ENCODE measurements around the gene TRA2A. TPM values are rescaled to one million over a fixed set of nuclear protein-coding genes. Genes with fewer than 3 reads are reported as not detected.

The TRA2A gene
- polyA plus RNA-seq, 2 of the 4 experiments (the other 2 are of a cell fraction): 90.8 to 111 TPM

- Histone ChIP-seq H3K4me2 (no peak overlapping the region), H3K9me3 (no peaks in the 10 kb centered on the region), H3K4me1 (no peaks in the 10 kb centered on the region), H3K4me3 (no peak overlapping the region), H3K27ac (no peak overlapping the region)
- peak; percentile 97 to 99 for ATAC-seq
- POLR2A ChIA-PET: no interaction called here
- CTCF ChIA-PET: interaction anchor here (0.6 to 7.8 kb wide), 33 partner anchors 8 to 1523 kb away, joined by 3 to 115 read pairs (median 4); partner anchors contain the start of gene STK31
- DNase-seq (ENCODE audit: low read depth in 1 of 2, low spot score in 1 of 2): peak; percentile 67 to 74
- 3% methylated on average over 5 of the region's 5 CpGs for WGBS (ENCODE audit: missing lambda C conversion rate)
- TF ChIP-seq SMC3 (IDR thresholded peaks at IDR 0.05) (peak; percentile 95), ELK1 (IDR thresholded peaks at IDR 0.05; ENCODE audit: low read depth, low read length) (no peak), CTCF (IDR thresholded peaks at IDR 0.05) (peak; percentile 94), CHD2 (IDR thresholded peaks at IDR 0.05; ENCODE audit: low read length, partially characterized antibody) (no peak), JUN (IDR thresholded peaks at IDR 0.05) (no peak), HOXB5 (CRISPR knock-in tag; IDR thresholded peaks at IDR 0.05) (no peak), HMGXB4 (CRISPR knock-in tag; IDR thresholded peaks at IDR 0.05; ENCODE audit: borderline replicate concordance) (no peak), RAD21 (conservative IDR thresholded peaks at IDR 0.05 in 1 of 2, IDR thresholded peaks at IDR 0.05 in 1 of 2) (peak; percentile 96 to 98)
- no peak for FAIRE-seq
These were observed 38.9 kb upstream of the TRA2A start for GRCh38 chr7:23570592-23571200.

GRCh38 chr7:23558303-23558702, 26.5 kb upstream of the TRA2A start:
- Histone ChIP-seq H3K9me3 (no peaks in the 10 kb centered on the region), H3K4me2 (no peak overlapping the region), H3K27ac (no peak overlapping the region), H3K4me1 (no peaks in the 10 kb centered on the region), H3K4me3 (no peak overlapping the region)
- DNase-seq (ENCODE audit: low read depth in 1 of 2, low spot score in 1 of 2) (no peak), FAIRE-seq (no peak), ATAC-seq (no peak)
- POLR2A ChIA-PET: no interaction called here
- TF ChIP-seq EP300 (IDR thresholded peaks at IDR 0.05) (no peak), RNF2 (IDR thresholded peaks at IDR 0.05; ENCODE audit: borderline replicate concordance, low read depth) (no peak), KDM1A (IDR thresholded peaks at IDR 0.05; ENCODE audit: low read depth) (no peak), CHD2 (IDR thresholded peaks at IDR 0.05; ENCODE audit: low read length, partially characterized antibody) (no peak), HDAC2 (IDR thresholded peaks at IDR 0.05) (no peak), POLR2AphosphoS2 (conservative IDR thresholded peaks at IDR 0.05; ENCODE audit: low read length) (no peak), ZFP36 (IDR thresholded peaks at IDR 0.05; ENCODE audit: borderline replicate concordance, partially characterized antibody) (no peak), HOXA7 (CRISPR knock-in tag; IDR thresholded peaks at IDR 0.05) (no peak), MYC (IDR thresholded peaks at IDR 0.05; ENCODE audit: borderline replicate concordance, low read length) (no peak), BHLHE40 (IDR thresholded peaks at IDR 0.05; ENCODE audit: low read depth, low read length) (no peak), KDM5A (IDR thresholded peaks at IDR 0.05) (no peak), NFE2L2 (conservative IDR thresholded peaks at IDR 0.05; ENCODE audit: low read length) (no peak), POLR2A (IDR thresholded peaks at IDR 0.05; ENCODE audit: low read length) (no peak)
- CTCF ChIA-PET: interaction anchor here (0.6 kb wide), 1 partner anchor 14 kb away, joined by 4 read pairs; no protein-coding TSS in a partner anchor
